PC-9 (cell line): Measurements from ENCODE around the gene BCAS3. TPM values are rescaled to one million over a fixed set of nuclear protein-coding genes. Genes with fewer than 3 reads are reported as not detected.

Source experiments
- BruUV-seq: library from RNA; stranded (reverse); fragments of 400-500 nt; replicated peaks from 2 replicates; lab custom pipeline; 2021; lab: Mats Ljungman, UMichigan
- CTCF ChIA-PET: fragments of 300-600 bp; sonication (Branson Sonifier 250); formaldehyde crosslinking; loops from one replicate; lab custom pipeline; 2022; ENCODE audit warnings: antibody characterized with exemption; lab: Charles Lee
- POLR2A ChIA-PET: fragments of 300-600 bp; sonication (Branson Sonifier 250); formaldehyde crosslinking; loops from one replicate; lab custom pipeline; 2022; ENCODE audit warnings: antibody characterized with exemption; ENCODE audit not compliant: unreplicated experiment; lab: Charles Lee
- DNase-seq, 2 experiments: peaks; one replicate each; pipeline versions ENCODE4 v3.0.0 to v3.0.0-alpha.2; 2015 to 2022; ENCODE audit warnings: mixed read lengths in 1 of 2
- H2AFZ ChIP-seq: fragments of 200-600 bp; sonication (generic); 2 replicates; pipeline ENCODE4 v1.8.1; 2017; ENCODE audit warnings: antibody characterized with exemption
- H3F3A ChIP-seq: fragments of 200-600 bp; sonication (generic); 2 replicates; pipeline ENCODE4 v1.8.1; 2017; ENCODE audit warnings: antibody characterized with exemption, mild to moderate bottlenecking, low read depth; ENCODE audit not compliant: insufficient read depth
- H3K27ac ChIP-seq: fragments of 200-600 bp; sonication (generic); 2 replicates; pipeline ENCODE4 v1.6.1; 2016; ENCODE audit warnings: mixed run types
- H3K27me3 ChIP-seq: fragments of 200-600 bp; sonication (generic); 2 replicates; pipeline ENCODE4 v1.6.1; 2016; ENCODE audit warnings: low read depth, mixed run types; ENCODE audit not compliant: insufficient read depth
- H3K36me3 ChIP-seq: fragments of 200-600 bp; sonication (generic); 2 replicates; pipeline ENCODE4 v1.6.1; 2016; ENCODE audit warnings: low read depth, mixed run types
- H3K4me1 ChIP-seq: fragments of 200-600 bp; sonication (generic); replicated peaks from 2 replicates; pipeline ENCODE4 v1.6.1; 2016; ENCODE audit warnings: mixed run types; ENCODE audit not compliant: insufficient read depth
- H3K4me2 ChIP-seq: fragments of 200-600 bp; sonication (generic); 2 replicates; pipeline ENCODE4 v1.6.1; 2017; ENCODE audit warnings: mixed run types
- H3K4me3 ChIP-seq: fragments of 200-600 bp; sonication (generic); 2 replicates; pipeline ENCODE4 v1.6.1; 2016; ENCODE audit warnings: mixed run types
- H3K79me2 ChIP-seq: fragments of 200-600 bp; sonication (generic); 2 replicates; pipeline ENCODE4 v1.6.1; 2017; ENCODE audit warnings: low read depth, mixed run types
- H3K9me2 ChIP-seq: fragments of 200-600 bp; sonication (generic); 2 replicates; pipeline ENCODE4 v1.8.1; 2017; ENCODE audit warnings: mild to moderate bottlenecking; ENCODE audit not compliant: insufficient read depth
- H3K9me3 ChIP-seq: fragments of 200-600 bp; sonication (generic); 2 replicates; pipeline ENCODE4 v1.8.1; 2016; ENCODE audit warnings: low read depth; ENCODE audit not compliant: insufficient read depth
- H4K20me1 ChIP-seq: fragments of 200-600 bp; sonication (generic); 2 replicates; pipeline ENCODE4 v1.8.1; 2017; ENCODE audit not compliant: insufficient read depth
- CTCF ChIP-seq: fragments of 200-600 bp; sonication (generic); conservative IDR thresholded peaks from 2 replicates; pipeline ENCODE4 v1.6.1; 2017; ENCODE audit warnings: mixed run types, antibody characterized with exemption, mild to moderate bottlenecking, moderate library complexity
- EZH2 ChIP-seq: fragments of 200-600 bp; sonication (generic); IDR thresholded peaks from 2 replicates; pipeline ENCODE4 v1.8.0; 2017; ENCODE audit warnings: antibody characterized with exemption, low read depth
- intact Hi-C: fragments of 100-400 bp; cut with micrococcal nuclease; formaldehyde crosslinking; loops from one replicate; pipeline ENCODE4 v1.10.0; 2022; ENCODE audit not compliant: unreplicated experiment
- total RNA-seq: library from RNA; stranded (reverse); gene quantifications from 2 replicates; pipeline ENCODE4 v1.2.3, GENCODE V29; 2021

BCAS3 gene
- total RNA-seq, 1 experiment from 2014 or later = 26.0 TPM

GRCh38 chr17:60782742-60783141 lies 105.1 kb downstream of the BCAS3 start:
- no peaks in the 10 kb centered on the region for H3K4me1 ChIP-seq
- POLR2A ChIA-PET = no interaction called here
- no peaks in the 10 kb centered on the region for H4K20me1 ChIP-seq
- no peak overlapping the region for H3K4me2 ChIP-seq
- no peaks in the 10 kb centered on the region for H3K9me2 ChIP-seq
- TF ChIP-seq CTCF (no peak), EZH2 (no peak)
- H3K9me3 ChIP-seq = no peaks in the 10 kb centered on the region
- H2AFZ ChIP-seq = no peak overlapping the region
- DNase-seq = no peak
- CTCF ChIA-PET = no interaction called here
- no peak overlapping the region for H3K27ac ChIP-seq
- intact Hi-C loops = no loop called here
- H3K79me2 ChIP-seq = no peaks in the 10 kb centered on the region
- H3K36me3 ChIP-seq = no peaks in the 10 kb centered on the region
- no TSS peak for BruUV-seq
- no peaks in the 10 kb centered on the region for H3F3A ChIP-seq
- H3K4me3 ChIP-seq = no peak overlapping the region
- H3K27me3 ChIP-seq = no peaks in the 10 kb centered on the region

GRCh38 chr17:60790205-60790604 lies 112.6 kb downstream of the BCAS3 start:
- no TSS peak for BruUV-seq
- Histone ChIP-seq H3K9me2 (no peaks in the 10 kb centered on the region), H3K9me3 (no peaks in the 10 kb centered on the region), H3K27me3 (no peaks in the 10 kb centered on the region), H3F3A (no peaks in the 10 kb centered on the region), H3K79me2 (no peaks in the 10 kb centered on the region), H3K27ac (no peak overlapping the region), H3K4me3 (no peak overlapping the region), H3K36me3 (no peaks in the 10 kb centered on the region), H3K4me2 (no peak overlapping the region), H4K20me1 (no peaks in the 10 kb centered on the region), H3K4me1 (no peaks in the 10 kb centered on the region), H2AFZ (no peak overlapping the region)
- intact Hi-C loops = no loop called here
- no peak for TF ChIP-seq EZH2
- no peak for TF ChIP-seq CTCF
- DNase-seq = no peak
- ChIA-PET CTCF (interaction anchor here (0.6 kb wide), 1 partner anchor 59 kb away, joined by 6 read pairs; no protein-coding TSS in a partner anchor), POLR2A (no interaction called here)

GRCh38 chr17:60792250-60792898 lies 114.7 kb downstream of the BCAS3 start:
- H3K79me2 ChIP-seq = no peaks in the 10 kb centered on the region
- no peak overlapping the region for H3K27ac ChIP-seq
- no peak overlapping the region for H2AFZ ChIP-seq
- H3K27me3 ChIP-seq = no peaks in the 10 kb centered on the region
- H3K4me3 ChIP-seq = no peak overlapping the region
- H4K20me1 ChIP-seq = no peaks in the 10 kb centered on the region
- no TSS peak for BruUV-seq
- no peaks in the 10 kb centered on the region for H3K4me1 ChIP-seq
- no peak for TF ChIP-seq EZH2
- no peak for TF ChIP-seq CTCF
- no peaks in the 10 kb centered on the region for H3K9me3 ChIP-seq
- H3K36me3 ChIP-seq = no peaks in the 10 kb centered on the region
- H3K4me2 ChIP-seq = no peak overlapping the region
- H3F3A ChIP-seq = no peaks in the 10 kb centered on the region
- CTCF ChIA-PET = no interaction called here
- DNase-seq = no peak
- intact Hi-C loops = no loop called here
- H3K9me2 ChIP-seq = no peaks in the 10 kb centered on the region
- POLR2A ChIA-PET = interaction anchor here (0.5 kb wide), 1 partner anchor 685 kb away, joined by 5 read pairs; no protein-coding TSS in a partner anchor
